NCI-H1694 treated with DMSO at 0.1 percent for 48 hours (cell line): ENCODE data around the gene IPO9.
"Not testable (repeated sequence)": the region's sequence is repeated elsewhere in the genome, so short reads cannot be mapped to it uniquely, and the experiment has no call there.

Experiments used
- DNase-seq: peaks from one replicate; lab custom pipeline; 2025; lab: John Stamatoyannopoulos, UW

The IPO9 gene

DNA sequence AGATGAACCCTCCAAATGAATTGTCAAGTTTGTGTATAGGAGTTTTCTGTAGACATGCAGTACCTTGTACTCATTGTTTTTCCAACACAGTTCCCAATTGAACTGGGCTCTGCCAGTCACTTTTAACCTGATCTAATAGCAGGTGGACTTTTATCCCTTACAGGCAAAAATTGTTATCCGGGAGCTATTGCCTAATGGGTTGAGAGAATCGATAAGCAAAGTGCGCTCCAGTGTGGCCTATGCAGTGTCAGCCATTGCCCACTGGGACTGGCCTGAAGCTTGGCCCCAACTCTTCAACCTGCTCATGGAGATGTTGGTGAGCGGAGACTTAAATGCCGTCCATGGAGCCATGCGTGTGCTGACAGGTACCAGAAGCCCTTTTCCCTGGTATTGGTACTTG, 19.3 kb downstream of the IPO9 start:
- DNase-seq: no peak

GRCh38 chr1:201849372-201850052, 20.6 kb downstream of the IPO9 start:
- DNase-seq: no peak

- DNase-seq: no peak
These were observed 21.1 kb downstream of the IPO9 start for GRCh38 chr1:201850053-201850397.

DNA sequence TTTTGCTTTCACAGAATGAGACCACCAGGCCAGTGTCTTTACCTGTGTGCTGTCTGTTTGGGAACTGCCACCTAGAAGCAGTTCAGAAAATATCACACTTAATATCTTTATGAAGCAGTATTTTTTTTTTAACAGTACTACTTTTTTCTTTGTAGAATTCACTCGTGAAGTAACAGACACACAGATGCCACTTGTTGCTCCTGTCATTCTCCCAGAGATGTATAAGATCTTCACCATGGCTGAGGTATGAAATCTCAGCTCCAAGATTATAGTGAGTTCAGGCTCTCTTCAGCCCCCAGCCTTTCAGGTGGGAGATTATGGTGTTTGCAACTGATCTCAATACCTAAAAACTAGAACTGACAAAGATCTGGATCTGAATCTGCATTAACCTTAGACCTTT, 23.0 kb downstream of the IPO9 start:
- no peak for DNase-seq

- DNase-seq: not testable (repeated sequence)
These were observed 27.8 kb downstream of the IPO9 start for GRCh38 chr1:201856722-201857121.

DNA sequence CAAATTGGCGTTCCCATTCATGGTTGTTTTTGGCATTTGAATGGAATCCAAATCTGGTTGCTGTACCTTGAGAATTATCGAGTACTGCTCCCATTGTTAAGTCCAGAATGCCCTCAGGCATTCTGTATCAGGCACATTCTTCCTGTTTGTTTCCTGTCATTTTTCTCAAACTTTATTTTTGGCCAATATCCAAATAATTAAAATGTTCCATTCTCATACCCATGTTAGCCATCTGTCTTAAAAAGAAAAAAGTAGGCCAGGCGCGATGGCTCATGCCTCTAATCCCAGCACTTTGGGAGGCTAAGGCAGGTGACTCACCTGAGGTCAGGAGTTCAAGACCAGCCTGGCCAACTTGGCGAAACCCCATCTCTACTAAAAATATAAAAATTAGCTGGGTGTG, 30.5 kb downstream of the IPO9 start:
- DNase-seq: no peak

- no peak for DNase-seq
These were observed 32.5 kb downstream of the IPO9 start for GRCh38 chr1:201861448-201861847.

DNA sequence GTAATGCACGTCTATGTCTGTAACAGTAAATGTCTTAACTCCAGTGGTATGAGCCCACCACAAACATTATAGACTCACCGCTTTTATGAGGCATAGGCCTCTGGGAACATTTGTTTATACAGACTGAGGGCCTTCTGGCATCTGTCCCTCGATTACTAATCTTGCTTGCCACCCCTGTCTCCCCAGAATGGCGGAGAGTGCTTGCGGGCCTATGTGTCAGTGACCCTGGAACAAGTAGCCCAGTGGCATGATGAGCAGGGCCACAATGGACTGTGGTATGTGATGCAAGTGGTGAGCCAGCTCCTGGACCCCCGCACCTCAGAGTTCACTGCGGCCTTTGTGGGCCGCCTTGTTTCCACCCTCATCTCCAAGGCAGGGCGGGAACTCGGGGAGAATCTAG, 41.4 kb downstream of the IPO9 start:
- no peak for DNase-seq

- DNase-seq: no peak
These were observed 45.7 kb downstream of the IPO9 start for GRCh38 chr1:201874672-201875071.

DNA sequence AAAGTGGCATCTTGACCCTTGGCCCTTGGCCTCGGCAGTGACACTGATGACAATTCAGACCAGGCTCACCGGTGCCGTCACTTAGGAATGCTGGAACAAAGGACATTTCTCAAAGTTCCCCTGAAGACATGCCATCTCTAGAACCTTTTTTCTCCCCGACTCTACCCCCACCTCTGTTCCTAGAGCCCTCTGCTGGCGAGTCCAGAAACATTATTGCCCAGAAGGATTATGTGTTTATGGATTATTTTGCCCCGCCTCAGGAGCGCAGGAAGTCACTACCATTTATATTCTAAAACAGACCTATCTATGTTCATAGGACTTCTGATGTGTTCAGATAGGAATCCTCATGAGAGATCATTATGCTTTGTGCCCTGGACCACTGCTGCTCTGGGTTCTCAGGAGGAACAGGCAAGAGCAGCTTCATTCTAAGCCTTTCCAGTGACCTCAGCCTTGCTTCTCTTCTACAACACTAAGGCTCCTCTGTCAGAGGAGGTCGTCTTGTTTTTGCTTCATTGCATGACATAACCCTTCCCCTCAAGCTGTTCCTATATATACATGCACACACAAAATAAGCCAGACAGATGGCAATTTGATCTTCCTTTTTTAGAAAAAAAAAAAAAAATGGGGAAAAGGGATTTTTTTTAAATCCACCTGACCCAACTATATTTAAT, 47.3 kb downstream of the IPO9 start:
- peak; percentile 76 for DNase-seq

GRCh38 chr1:201877877-201878401, 49.0 kb downstream of the IPO9 start:
- peak; percentile 30 for DNase-seq

- no peak for DNase-seq
These were observed 52.1 kb downstream of the IPO9 start for GRCh38 chr1:201880928-201881571.

DNA sequence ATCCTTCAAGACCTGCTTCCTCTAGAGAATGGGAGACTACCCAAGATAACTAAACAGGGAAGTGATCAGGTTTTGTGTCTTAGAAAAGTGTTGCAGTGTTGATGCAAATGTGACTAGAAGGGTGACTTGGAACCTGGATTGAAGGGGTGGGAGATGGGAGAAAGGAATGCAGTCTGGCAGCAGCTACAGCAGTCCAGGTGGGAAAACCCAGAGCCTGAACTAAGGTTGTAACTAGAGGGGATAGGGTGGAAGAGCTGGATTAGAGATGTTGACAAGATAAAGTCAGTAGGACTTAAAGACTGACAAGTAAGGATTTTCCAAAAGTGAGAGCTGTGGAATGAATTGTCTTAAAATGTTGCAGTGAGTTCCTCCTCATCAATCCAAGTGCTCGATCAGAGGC, 52.7 kb downstream of the IPO9 start:
- no peak for DNase-seq

DNA sequence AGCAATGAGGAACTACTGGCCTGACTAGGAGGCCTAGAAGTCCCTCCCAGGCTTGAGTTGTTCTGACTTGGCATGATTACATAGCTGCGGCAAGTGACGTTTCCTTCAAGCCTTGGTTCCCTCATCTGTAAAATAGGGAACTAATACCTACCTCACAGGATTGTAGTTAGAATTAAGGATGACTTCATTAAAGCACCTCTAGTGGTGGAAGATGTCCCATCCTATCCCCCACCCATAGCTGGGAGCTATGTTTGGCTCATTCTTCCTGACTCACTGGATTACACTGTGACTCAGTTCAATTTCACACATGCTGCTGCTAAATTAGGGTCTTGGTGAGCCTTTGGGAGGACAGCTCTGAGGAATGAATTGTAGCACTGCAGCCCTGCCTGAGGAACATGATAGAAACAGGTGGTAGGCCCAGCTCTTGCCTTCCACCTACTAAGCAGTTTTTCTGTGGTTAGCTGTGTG, 53.7 kb downstream of the IPO9 start:
- no peak for DNase-seq

- no peak for DNase-seq
These were observed 54.3 kb downstream of the IPO9 start for GRCh38 chr1:201883266-201883665.

DNA sequence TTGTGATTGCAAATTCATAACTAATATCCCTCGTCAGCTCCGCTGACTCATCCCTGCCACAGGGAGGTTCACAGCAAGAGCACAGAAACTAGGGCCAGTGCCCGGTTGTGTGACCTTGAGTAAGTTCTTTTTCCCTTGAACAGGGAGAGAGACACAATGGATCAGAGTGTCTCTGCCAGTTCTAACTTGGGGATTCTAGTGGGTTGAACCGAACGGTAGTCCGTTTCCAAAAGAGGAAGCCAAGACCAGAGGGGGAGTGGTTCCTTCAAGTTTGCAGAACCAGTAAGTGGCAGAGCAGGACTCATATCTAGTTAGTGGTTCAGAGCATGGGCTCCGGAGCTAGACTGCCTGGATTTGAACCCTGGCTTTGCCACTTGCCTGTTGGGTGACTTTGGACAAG, 54.8 kb downstream of the IPO9 start:
- no peak for DNase-seq

- DNase-seq: no peak
These were observed 55.5 kb downstream of the IPO9 start for GRCh38 chr1:201884425-201884824.

GRCh38 chr1:201885531-201886075, 56.6 kb downstream of the IPO9 start:
- no peak for DNase-seq

- no peak for DNase-seq
These were observed 57.3 kb downstream of the IPO9 start for GRCh38 chr1:201886103-201886885.

GRCh38 chr1:201887116-201887866, 58.3 kb downstream of the IPO9 start:
- no peak for DNase-seq
